GM21619 (cell line): ENCODE measurements around the gene SLC37A1.

ENCODE experiments used
- ATAC-seq: cut with Tn5 transposase; IDR thresholded peaks from one replicate; pipeline ENCODE4 v1.9.1; 2021; ENCODE audit not compliant: unreplicated experiment

SLC37A1 gene

GRCh38 chr21:42503711-42504110 is 9.9 kb upstream of the SLC37A1 start:
- ATAC-seq, result no peak

- ATAC-seq, result peak; percentile 91
These were observed 8.4 kb upstream of the SLC37A1 start for GRCh38 chr21:42505090-42505726.

GRCh38 chr21:42507418-42507817 is 6.2 kb upstream of the SLC37A1 start:
- ATAC-seq, result no peak

GRCh38 chr21:42508371-42508770 is 5.3 kb upstream of the SLC37A1 start:
- no peak for ATAC-seq

- no peak for ATAC-seq
These were observed 4.4 kb upstream of the SLC37A1 start for GRCh38 chr21:42509244-42509643.

GRCh38 chr21:42512346-42513034 is 1.2 kb upstream of the SLC37A1 start:
- no peak for ATAC-seq

- peak; percentile 49 for ATAC-seq
These were observed 582 bp downstream of the SLC37A1 start for GRCh38 chr21:42513985-42514882.

- no peak for ATAC-seq
These were observed 1.2 kb downstream of the SLC37A1 start for GRCh38 chr21:42514883-42515228.

- ATAC-seq, result no peak
These were observed 2.3 kb downstream of the SLC37A1 start for GRCh38 chr21:42515708-42516502.

- no peak for ATAC-seq
These were observed 4.6 kb downstream of the SLC37A1 start for GRCh38 chr21:42518215-42518614.

GRCh38 chr21:42518626-42519025 is 5.0 kb downstream of the SLC37A1 start:
- no peak for ATAC-seq

- ATAC-seq, result no peak
These were observed 7.1 kb downstream of the SLC37A1 start for GRCh38 chr21:42520628-42521253.

- no peak for ATAC-seq
These were observed 7.7 kb downstream of the SLC37A1 start for GRCh38 chr21:42521384-42521783.

- no peak for ATAC-seq
These were observed 8.2 kb downstream of the SLC37A1 start for GRCh38 chr21:42521805-42522204.

GRCh38 chr21:42522271-42522670 is 8.6 kb downstream of the SLC37A1 start:
- ATAC-seq, result no peak

GRCh38 chr21:42522771-42523170 is 9.1 kb downstream of the SLC37A1 start:
- ATAC-seq, result no peak

GRCh38 chr21:42523211-42523610 is 9.6 kb downstream of the SLC37A1 start:
- no peak for ATAC-seq

- ATAC-seq, result no peak
These were observed 10.3 kb downstream of the SLC37A1 start for GRCh38 chr21:42523941-42524340.

GRCh38 chr21:42524341-42525028 is 10.8 kb downstream of the SLC37A1 start:
- ATAC-seq, result peak; percentile 70

GRCh38 chr21:42525029-42525581 is 11.5 kb downstream of the SLC37A1 start:
- peak; percentile 23 for ATAC-seq
